ENCODE measurements around the gene ESRRB.

The ESRRB gene

DNA sequence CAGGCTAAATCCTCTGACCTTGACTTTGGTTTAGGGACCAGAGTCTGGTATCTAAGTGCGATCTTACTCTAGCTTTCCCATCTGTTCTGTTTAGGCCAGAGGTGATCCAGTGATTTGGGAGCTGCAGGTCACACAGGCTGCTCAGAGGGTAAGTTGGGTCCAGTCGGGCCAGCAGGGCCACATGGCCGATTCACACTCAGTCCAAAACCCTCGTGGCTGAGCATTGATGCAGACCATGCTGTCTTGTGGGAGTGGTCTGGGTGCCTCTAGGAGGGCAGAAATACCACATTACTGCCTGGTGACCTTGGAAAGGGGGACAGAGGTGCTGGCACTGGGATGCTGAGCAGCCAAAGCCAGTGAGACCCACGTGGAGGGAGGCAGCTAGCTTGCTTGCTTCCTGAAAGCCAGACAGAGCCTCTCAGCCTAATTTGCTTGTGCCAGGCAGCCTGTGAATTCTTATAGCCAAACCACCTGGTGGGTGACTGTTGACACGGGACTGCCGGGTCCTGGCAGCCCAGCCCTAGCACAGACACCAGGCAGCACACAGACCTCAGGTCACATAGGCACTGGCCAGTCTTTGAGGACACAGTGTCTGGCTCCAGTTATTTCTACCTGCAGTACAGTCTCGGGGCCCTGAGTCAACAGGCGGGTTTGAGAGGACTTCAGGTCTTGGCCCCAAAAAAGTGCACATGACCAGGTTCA lies 31.7 kb downstream of the ESRRB start:
- no peak for DNase-seq (ENCODE audit: low read depth in 2 of 2)

DNA sequence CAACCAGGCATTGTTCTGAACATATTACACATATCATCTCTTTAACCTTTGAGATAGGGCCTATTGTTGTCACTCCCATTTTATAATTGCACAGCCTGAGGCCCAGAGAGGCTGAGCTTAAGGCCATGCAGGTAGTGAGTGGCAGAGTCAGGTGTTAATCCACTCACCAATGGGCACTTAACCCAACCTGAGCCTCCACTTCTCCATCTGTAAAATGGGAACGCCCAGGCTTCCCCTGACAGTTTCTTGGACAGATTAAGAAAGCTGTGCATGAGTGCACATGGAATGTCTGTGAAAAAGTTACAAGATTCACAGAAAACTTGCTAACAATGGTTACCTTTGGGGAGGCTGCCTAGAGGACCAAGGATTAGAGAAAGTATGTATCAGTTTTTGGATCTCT lies 32.9 kb downstream of the ESRRB start:
- DNase-seq (ENCODE audit: low read depth in 2 of 2): no peak

DNA sequence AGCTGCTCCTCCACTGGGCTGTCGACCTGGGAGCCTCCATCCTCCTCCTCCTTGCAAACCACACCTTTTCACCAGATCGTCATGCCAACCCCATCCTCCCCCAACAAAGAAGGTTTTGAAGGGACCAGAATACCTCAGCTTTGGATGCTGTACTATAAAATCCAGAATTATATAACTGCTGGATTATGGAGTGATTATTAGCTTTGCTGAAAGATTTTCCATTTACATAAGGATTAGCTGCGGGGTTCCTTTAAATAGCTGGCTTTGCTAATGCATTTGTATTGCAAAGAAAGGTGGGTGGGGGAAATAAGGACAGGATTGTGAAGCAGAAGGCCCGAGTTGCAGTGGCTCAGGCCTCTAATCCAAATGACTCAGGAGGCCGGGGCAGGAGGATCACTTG lies 36.6 kb downstream of the ESRRB start:
- DNase-seq (ENCODE audit: low read depth in 2 of 2): no peak

DNA sequence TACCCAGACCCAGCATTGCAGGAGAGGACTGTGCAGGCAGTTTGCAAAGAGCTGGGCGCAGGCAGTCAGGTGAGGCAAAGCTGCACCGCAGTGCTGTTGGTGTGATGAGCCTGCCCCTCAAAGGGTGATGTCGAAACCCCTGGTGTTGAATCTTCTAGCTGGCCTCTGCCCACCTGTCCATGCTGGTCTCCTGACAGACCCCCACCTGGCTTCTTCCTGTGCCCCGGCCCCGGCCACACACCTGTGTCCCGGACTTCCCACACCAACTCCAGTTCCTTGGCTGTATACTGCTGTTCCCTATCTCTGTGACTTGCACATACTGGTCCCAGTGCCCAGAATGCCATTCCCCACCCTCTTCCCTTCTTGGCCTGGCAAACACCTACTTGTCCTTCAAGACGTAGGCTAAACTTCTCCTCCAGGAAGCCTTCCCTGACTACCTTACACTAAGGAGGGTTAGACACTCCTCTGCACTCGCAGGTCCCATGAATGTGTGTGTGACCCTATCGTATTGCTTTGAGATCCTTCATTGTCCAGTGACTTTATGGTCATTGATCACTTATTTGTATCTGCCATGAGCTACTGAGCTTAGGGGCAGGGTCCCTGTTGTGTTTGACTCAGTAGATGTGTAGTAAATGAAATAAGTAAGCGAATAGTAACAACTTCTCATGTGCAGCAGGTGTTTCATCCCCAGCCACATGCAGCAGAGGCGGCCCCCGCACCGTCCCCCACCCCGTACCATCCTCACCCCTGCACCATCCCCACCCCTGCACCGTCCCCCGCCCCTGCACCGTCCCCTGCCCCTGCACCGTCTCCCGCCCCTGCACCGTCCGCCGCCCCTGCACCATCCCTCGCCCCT lies 37.4 kb downstream of the ESRRB start:
- DNase-seq (ENCODE audit: low read depth in 2 of 2): no peak

DNA sequence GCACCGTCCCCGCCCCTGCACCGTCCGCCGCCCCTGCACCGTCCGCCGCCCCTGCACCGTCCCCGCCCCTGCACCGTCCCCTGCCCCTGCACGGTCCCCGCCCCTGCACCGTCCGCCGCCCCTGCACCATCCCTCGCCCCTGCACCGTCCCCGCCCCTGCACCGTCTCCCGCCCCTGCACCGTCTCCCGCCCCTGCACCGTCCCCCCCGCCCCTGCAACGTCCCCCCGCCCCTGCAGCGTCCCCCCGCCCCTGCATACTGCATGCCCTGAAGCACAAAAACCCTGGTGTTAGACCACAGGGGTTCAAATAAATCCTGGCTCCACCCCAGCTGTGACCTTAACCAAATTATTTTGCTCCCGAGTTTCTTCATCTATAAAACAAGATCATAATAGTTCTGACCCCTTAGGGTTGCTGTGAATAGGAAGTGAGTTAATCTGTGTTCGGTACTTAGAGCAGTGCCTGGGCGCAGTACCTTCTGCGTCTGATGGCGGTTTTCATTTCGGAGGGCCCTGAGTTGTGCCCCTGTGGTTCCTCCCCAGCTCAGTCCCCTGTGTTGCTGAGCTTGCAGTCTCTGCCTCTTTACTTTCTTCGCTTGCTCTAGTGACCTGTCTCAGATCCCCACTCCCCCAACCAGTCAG lies 38.1 kb downstream of the ESRRB start:
- no peak for DNase-seq (ENCODE audit: low read depth in 2 of 2)

DNA sequence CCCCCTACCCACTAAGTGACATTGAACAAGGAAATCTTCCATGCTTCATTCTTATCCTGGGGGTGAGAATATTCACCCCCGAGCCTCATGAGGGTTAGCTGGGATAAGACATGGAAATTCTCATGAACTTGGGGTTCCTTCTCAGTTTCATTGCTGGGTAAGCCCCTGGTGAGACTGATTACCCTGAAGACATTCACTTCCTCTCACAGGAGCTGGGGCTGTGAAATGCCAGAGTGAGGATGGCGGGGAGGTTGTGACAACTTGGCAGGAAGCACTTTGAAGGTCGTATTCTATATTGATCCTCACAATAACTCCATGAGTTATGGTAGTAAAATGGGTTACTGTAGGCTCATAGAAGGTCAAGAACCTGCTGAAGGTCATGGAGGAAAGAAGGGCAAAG lies 43.5 kb downstream of the ESRRB start:
- DNase-seq (ENCODE audit: low read depth in 2 of 2): no peak

DNA sequence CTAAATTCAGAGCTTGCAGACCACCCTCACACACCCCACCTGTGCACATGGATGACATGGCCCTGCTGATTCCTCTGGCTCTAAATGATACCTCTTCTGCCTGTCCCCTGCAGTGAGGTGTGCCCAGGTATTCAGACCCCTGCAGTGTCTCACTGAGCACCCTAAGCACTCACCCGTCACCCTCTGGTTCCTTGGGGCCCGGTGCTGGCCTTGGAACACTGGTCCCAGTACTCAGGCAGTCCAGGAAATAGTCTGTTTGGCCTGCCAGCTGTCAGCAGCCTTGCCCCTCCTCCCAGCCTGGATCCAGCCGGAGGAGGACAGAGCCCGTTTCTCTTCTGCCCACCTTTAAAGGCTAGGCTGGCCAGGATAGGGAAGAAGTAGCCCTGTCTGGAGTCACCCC lies 44.9 kb downstream of the ESRRB start:
- no peak for DNase-seq (ENCODE audit: low read depth in 2 of 2)

DNA sequence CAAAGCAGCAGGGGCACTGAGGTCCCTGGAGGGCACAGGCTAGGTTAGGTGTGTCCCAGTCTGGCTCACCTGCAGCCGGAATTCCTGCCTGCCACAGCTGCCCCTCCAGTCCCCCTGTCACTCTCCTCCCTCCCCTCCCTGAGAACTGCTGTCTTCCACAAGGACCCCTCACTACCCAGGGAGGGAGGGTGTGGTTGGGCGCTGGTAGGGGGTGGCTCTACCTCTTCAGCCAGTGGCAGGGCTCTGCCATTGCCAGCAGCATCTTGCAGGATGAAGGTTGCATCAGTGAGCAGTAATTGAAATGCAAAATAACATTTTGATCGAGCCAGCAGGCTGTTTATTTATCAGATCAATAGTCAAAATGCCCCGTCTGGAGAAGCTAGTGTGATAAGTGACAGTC lies 45.7 kb downstream of the ESRRB start:
- DNase-seq (ENCODE audit: low read depth in 2 of 2): no peak

DNA sequence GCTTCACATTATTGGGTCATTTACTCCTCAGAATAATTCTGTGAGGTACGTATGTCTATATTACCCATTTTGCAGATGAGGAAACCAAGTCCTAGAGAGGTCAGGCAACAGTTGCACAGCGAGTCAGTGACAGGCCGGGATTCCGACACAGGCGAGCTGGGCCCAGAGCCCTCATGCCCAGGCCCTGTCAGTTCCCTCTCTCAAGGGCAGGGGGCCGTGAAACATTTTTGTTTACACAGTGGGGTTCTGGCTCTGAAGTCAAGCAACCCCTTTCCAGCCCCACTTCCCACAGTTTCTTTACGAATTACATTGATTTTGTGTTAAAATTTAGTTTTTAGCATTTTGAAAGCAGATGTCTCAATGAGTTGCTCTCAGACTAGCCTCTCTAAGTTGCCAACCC lies 46.7 kb downstream of the ESRRB start:
- no peak for DNase-seq (ENCODE audit: low read depth in 2 of 2)

DNA sequence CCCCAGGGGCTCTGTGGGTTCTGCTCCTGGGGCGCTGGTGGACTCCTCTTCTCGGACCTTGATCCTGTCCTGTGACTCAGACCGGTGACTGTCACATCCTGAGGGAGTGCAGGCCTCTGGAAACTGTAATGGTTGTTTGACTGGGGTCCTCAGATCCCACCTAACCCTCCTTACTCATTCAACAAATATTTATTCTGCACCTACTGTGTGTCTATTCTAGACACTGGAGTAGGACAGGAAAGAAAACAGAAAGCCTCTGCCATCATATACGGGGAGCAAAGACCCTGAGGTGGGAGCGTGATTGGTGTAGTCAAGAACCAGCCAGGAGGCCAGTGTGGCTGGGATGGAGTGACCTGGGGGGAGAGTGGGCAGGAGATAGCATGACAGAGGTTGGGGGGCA lies 47.6 kb downstream of the ESRRB start:
- no peak for DNase-seq (ENCODE audit: low read depth in 2 of 2)

DNA sequence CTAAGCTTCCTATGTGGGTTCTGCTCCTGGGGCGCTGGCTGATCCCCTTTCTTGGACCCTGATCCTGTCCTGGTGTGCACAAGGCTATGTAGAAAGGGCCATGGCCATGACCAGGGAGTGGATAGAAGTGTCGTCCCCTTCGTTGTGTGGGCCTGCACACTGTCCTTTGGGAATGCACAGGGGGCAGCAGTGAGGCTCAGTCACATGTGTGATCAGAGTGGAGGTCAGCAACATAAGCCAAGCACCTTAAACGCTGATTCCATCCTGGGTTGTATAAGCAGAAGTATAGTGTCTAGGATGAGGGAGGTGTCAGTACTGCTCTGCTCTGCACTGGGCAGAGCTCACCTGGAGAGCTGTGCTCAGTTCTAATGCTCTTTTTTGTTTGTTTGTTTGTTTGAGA lies 48.4 kb downstream of the ESRRB start:
- DNase-seq (ENCODE audit: low read depth in 2 of 2): no peak

DNA sequence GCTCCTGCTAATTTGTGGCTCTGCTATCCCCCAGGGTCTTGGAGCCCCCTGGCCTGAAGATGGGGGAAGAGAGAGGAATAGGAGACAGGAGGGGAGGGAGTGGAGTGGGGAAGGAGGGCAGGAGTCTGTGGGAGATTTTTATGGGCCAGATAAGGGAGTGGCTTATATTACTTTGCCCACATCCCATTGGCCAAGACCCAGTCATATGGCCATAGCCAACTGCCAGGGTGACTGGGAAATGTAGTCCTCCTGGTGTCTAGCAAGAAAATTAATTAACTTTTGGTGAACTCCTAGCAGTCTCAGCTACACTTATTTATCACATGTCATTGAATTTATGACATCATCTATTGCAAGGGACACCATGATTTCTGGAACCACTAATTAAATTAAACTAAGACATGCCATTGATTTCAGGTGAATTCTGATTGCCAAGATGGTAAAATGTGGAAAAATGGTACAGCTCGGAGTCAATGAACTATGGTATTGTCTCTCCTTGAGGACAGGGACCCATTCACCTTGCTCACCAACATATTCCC lies 50.3 kb downstream of the ESRRB start:
- DNase-seq (ENCODE audit: low read depth in 2 of 2): no peak

DNA sequence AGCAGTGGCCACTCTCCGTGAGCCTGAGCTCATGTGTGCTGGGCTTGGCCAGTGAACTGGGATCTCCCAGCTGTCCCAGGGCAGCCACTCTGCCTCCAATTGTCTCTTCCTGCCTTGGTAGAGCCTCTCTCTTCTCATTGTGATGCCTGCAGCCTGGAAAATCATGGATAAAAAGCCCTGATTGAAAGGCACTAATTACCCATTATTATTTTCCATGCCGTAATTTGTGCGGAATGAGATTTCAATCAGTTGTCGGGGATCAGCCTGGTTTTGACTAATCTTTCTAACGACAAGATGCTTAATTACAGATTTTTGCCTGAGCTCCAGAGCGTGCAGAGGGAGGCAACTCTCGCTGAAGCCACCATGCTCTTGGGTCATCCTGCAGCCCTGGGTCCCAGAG lies 52.7 kb downstream of the ESRRB start:
- DNase-seq (ENCODE audit: low read depth in 2 of 2): no peak

DNA sequence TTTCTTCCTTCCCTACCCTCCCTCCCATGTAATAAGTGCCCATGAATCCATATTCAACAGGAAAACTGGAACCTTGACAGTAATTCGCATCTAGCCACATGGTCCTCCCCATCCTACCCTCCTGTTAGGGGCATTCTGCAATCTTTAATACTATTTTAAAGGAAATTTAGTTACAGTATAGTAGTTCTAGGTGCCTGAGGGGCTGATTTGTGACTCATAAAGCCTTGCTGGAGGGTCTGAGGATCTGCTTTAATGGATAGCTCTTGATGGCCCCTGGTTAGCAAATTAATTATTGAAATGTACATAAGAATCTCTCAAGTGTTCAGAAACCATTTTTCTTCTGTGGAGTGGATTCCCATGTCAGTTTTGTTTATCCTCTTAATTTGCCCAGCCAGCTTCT lies 54.1 kb downstream of the ESRRB start:
- no peak for DNase-seq (ENCODE audit: low read depth in 2 of 2)

DNA sequence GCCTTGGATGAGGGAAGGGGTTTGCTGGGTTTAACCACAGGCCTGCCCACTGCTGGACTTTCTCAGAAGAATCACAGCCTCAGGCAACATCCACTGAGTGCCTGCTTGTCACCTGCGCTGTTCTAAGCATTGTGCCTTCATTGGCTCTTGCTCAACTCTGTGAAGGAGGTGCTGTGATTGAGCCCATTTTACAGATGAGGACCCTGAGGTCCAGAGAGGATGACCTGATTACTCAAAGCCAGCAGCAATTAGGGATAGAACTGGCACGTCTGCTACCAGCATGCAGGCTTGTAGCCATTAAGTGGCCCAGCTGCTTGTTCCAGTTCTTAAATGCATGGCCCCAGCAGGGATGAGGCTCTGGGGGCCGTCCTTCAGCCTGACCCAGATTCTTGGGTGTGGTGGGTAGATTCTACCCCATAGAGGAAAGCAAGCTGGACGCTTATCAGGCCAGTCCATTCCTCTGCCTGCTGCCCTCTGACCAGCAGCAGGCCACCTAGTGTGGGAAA lies 54.6 kb downstream of the ESRRB start:
- no peak for DNase-seq (ENCODE audit: low read depth in 2 of 2)

DNA sequence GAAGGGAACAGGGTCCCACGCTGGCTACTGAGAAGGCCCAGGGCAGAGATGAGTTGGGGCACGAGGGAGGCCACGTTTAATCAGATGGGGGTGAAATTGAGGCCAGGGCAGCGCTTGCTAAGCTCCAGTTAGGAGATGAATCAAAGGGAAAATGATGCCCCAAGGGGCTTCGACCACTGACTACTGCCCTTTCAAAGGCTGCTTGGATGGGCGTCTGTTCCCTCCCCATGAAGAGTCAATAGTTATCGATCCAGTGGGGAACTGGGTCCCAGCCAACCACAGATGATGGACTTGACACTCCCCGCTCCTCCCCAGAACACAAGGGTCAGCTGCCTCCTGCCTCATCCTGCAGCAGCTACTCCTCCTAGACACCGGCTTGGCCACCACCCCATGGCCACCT lies 55.6 kb downstream of the ESRRB start:
- DNase-seq (ENCODE audit: low read depth in 2 of 2): no peak

DNA sequence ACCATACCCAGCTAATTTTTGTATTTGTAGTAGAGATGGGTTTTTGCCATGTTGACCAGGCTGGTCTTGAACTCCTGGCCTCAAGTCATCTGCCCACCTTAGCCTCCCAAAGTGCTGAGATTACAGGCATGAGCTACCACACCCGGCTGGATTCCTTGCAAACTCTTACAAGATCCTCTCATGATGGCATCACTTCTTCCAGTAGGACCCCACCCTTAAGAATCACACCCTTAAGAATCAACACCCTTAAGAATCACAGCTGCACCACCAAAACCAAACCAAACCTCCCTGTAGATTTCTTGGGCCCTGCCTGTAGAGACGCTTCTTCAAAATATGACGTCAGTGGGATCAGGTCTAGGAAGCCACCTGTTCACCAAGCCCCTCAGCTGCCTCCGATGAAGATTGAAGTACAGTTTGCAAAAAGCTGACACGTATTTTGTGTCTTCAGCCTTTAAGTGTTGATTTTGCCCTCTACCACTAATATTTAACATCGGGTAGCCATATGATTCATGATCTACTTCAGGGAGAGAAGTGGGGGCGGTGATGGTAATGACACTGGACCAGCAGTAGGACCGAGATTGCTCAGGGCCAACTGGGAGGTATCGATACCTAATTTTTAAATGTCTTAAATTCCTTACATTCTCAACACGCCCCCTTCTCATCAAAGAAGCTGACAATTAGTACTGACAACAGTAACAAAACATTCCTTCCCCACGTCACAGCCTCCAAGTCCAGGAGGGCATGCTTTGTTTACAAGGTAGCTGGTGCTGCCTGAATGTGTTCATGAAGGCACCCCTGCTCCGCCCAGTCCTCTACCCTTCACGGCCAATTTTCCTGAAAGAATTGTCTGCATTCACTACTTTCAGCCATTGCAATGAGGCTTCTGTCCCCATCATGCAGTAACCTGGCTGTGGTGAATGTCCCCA lies 57.2 kb downstream of the ESRRB start:
- no peak for DNase-seq (ENCODE audit: low read depth in 2 of 2)

DNA sequence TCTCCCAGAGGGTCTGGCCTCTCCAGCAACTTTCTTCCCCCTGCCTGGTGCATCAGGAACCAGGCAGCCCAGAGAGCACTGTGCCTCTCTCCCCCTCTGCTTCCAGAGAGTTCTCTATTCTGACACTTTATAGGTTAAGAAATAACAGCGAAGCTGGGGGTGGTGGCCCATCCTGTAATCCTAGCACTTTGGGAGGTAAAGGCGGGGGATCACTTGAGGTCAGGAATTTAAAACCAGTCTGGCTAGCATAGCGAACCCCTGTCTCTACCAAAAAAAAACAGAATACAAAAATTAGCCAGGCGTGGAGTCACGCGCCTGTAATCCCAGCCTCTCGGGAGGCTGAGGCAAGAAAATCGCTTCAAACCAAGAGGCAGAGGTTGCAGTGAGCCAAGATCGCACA lies 58.3 kb downstream of the ESRRB start:
- no peak for DNase-seq (ENCODE audit: low read depth in 2 of 2)

DNA sequence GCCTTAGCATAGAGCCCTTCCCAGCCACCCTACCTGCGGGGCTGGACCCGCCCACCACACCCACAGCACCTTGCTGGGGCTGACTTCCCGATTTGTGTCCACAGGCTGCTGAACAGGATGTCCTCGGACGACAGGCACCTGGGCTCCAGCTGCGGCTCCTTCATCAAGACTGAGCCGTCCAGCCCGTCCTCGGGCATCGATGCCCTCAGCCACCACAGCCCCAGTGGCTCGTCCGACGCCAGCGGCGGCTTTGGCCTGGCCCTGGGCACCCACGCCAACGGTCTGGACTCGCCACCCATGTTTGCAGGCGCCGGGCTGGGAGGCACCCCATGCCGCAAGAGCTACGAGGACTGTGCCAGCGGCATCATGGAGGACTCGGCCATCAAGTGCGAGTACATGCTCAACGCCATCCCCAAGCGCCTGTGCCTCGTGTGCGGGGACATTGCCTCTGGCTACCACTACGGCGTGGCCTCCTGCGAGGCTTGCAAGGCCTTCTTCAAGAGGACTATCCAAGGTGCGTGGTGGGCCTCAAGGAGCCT lies 63.4 kb downstream of the ESRRB start:
- no peak for DNase-seq (ENCODE audit: low read depth in 2 of 2)

DNA sequence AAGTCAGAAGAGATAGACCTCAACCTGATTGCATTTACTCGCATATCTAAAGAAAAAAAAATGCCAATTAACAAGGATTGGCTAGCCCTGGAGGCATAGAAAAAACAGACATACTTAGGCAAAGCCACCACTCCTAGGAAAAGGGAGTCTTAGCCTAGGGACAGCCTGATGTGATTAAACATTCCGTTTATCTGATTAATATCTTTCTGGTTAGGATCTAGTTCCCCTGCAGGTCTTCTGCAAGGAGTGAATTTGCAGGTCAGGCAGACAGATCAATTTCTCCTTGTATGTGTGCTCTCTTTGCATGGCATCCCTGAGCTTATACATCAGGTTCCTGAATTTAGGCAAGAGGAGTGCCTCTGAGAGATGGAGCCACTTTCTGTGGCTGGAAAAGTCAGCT lies 70.5 kb downstream of the ESRRB start:
- no peak for DNase-seq (ENCODE audit: low read depth in 2 of 2)

DNA sequence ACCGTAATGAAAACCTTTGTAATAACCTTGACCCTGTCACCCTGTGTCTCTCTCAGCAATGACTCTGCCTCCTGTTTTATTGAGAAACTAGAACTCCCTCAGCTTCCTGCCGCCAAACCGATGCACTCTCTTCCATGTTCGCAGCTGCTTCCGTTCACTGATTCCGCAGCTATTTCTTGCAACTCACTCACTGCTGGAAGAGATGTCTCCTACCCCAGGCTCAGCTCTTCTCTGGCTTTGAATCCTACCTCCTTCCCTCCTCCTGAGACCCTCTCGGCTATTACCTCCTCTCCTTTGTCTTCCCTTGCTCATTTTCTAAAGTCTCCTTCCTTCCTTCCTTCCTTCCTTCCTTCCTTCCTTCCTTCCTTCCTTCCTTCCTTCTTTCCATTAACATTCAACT lies 71.0 kb downstream of the ESRRB start:
- no peak for DNase-seq (ENCODE audit: low read depth in 2 of 2)
